AG04450 (cell line): Measurements from ENCODE around the gene RAPGEF1. TPM values are rescaled to one million over a fixed set of nuclear protein-coding genes. Genes with fewer than 3 reads are reported as not detected.

Experiments used
- CTCF ChIA-PET: fragments of 300-600, 350-600 bp; formaldehyde crosslinking; extraction: SDS; loops from one replicate; lab custom pipeline; 2022; ENCODE audit warnings: antibody characterized with exemption, inconsistent platforms; lab: Charles Lee
- POLR2A ChIA-PET: fragments of 350-600 bp; formaldehyde crosslinking; extraction: SDS; loops from one replicate; lab custom pipeline; 2021; ENCODE audit warnings: antibody characterized with exemption, inconsistent platforms; lab: Yijun Ruan, JAX
- DNase-seq: peaks from one replicate; pipeline ENCODE4 v3.0.0-alpha.2; 2011; ENCODE audit warnings: low read depth, low spot score
- H3K27ac ChIP-seq: one replicate; pipeline ENCODE4 v1.5.1; 2012; ENCODE audit warnings: low read depth, low read length, control low read depth
- H3K27me3 ChIP-seq: one replicate; pipeline ENCODE4 v1.6.0; 2012; ENCODE audit warnings: low read length; ENCODE audit not compliant: control insufficient read depth, insufficient read depth
- H3K4me3 ChIP-seq: 2 replicates; pipeline ENCODE4 v1.5.1; 2011; ENCODE audit warnings: mild to moderate bottlenecking, low read depth, low read length, control low read depth
- H3K9me3 ChIP-seq: 2 replicates; pipeline ENCODE4 v1.5.1; 2012; ENCODE audit warnings: low read length; ENCODE audit not compliant: control insufficient read depth, insufficient read depth
- CTCF ChIP-seq: IDR thresholded peaks from 2 replicates; pipeline ENCODE4 v1.5.1; 2011; ENCODE audit warnings: low read depth, low read length, control low read depth, inconsistent platforms
- polyA plus RNA-seq: library from polyadenylated mRNA; depleted of rRNA; stranded (reverse); fragments of >200 nt; gene quantifications from 2 replicates; pipeline ENCODE4 v1.2.3, GENCODE V29; 2011

RAPGEF1 gene
- polyA plus RNA-seq, 1 experiment = 27.6 TPM

DNA sequence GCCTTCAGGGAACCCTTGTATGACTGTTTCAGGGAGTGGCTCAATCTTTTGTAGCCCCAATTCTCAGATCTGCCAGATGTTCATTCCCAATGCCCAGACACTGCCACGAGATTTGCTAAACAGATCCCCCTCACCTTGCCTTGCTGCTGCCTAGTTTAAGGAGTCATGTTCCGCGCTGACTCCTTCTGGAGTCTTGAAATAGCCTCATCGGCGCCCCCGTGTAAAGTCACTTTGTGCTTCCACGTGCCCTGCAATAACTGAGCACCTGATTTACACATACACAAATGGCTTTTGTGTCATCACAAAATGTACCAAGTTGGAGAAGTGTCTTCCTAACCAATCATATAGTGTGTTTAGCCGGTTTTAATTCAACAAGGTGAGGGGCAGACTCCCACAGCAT lies 132.3 kb downstream of the RAPGEF1 start:
- CTCF ChIA-PET = interaction anchor here (2.0 kb wide), 1 partner anchor 133 kb away, joined by 10 read pairs; no protein-coding TSS in a partner anchor

DNA sequence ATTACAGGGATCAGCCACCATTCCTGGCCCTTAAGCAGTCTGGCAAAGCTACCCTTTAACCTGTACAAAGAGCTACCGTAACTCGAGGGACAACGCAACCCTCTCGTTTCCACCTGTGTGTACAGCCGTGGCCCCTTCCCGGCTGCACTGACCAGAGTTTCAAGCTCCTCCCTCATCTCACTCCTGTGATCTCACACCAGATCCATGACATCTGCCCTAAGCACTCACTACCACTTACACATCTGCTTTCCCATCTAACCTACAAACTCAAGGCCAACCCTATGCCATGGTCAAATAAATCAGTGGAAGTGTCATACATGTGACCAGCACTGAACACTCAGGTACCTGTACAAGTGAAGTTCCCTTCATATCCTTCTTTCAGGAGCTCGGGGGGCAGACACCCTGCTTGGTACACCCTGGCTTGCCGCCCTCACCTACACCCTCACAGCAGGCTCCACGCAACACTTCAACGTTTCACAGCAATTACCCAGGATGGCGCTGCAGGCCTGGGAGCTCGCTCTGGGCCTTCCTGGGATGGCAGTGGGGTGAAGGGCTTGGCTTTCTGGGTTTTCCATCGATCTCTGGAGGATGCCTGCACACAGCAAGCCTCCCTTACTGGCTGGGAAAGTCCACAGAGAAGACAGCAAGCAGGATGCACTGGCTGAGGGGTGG lies 132.8 kb downstream of the RAPGEF1 start:
- DNase-seq = no peak
- H3K4me3 ChIP-seq = no peak overlapping the region
- H3K27ac ChIP-seq = no peak overlapping the region
- CTCF ChIA-PET = interaction anchor here (1.1 to 2.0 kb wide), 3 partner anchors 134 to 662 kb away, joined by 3 to 10 read pairs (median 5); no protein-coding TSS in a partner anchor
- H3K9me3 ChIP-seq = peaks cover 2% of the 10 kb centered on the region; the same call in 1 of the 2 replicates
- no peaks in the 10 kb centered on the region for H3K27me3 ChIP-seq
- POLR2A ChIA-PET = interaction anchor here (0.7 kb wide), 1 partner anchor 29 kb away, joined by 4 read pairs; no protein-coding TSS in a partner anchor
- TF ChIP-seq CTCF = no peak

More for the DNA sequence above, 132.3 kb downstream of the RAPGEF1 start:
- peaks cover 2% of the 10 kb centered on the region; the same call in 1 of the 2 replicates for H3K9me3 ChIP-seq
- POLR2A ChIA-PET = interaction anchor here (0.7 kb wide), 1 partner anchor 28 kb away, joined by 3 read pairs; no protein-coding TSS in a partner anchor
- no peak overlapping the region for H3K4me3 ChIP-seq
- H3K27me3 ChIP-seq = no peaks in the 10 kb centered on the region
- no peak for DNase-seq
- H3K27ac ChIP-seq = peak overlapping the region; percentile 97
- TF ChIP-seq CTCF = no peak

DNA sequence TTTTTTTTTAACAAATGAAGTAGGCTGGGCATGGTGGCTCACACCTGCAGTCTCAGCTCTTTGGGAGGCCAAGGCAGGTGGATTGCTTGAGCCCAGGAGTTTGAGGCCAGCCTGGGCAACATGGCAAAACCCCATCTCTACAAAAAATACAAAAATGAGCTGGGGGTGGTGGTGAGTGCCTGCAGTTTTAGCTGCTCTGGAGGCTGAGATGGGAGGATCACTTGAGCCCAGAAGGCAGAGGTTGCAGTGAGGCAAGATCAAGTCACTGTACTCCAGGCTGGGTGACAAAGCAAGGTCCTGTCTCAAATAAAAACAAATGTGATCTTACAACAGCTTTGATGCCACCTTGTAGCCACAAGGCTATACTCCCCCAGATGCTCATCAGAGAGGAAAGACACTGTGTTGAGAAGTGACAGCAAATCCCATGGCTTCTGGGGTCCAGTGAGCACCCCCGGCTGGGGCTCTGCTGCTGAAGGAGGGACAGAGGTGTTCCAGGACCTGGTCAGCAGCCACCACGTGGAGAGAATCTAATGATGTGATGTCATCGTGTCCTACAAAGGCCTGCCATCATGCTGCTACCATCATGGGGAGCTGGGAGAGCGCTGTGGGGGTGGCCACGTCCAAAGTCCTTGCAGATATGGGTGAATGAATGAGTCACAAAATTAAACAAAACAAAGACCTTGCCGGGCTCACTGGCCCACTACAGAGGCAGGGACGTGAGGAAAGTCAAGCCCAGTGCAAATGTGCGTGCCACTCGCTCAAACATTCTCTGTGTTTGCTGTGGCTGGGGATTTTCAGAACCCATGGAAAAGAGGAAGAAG lies 133.9 kb downstream of the RAPGEF1 start:
- Histone ChIP-seq H3K4me3 (no peak overlapping the region), H3K9me3 (peaks cover 2% of the 10 kb centered on the region; the same call in 1 of the 2 replicates), H3K27ac (no peak overlapping the region), H3K27me3 (no peaks in the 10 kb centered on the region)
- no peak for DNase-seq
- CTCF ChIA-PET = interaction anchor here (0.7 to 2.0 kb wide), 4 partner anchors 135 to 663 kb away, joined by 3 to 10 read pairs (median 4); no protein-coding TSS in a partner anchor
- POLR2A ChIA-PET = interaction anchor here (0.5 to 0.7 kb wide), 2 partner anchors 30 to 126 kb away, joined by 3 to 4 read pairs; no protein-coding TSS in a partner anchor
- TF ChIP-seq CTCF = no peak

DNA sequence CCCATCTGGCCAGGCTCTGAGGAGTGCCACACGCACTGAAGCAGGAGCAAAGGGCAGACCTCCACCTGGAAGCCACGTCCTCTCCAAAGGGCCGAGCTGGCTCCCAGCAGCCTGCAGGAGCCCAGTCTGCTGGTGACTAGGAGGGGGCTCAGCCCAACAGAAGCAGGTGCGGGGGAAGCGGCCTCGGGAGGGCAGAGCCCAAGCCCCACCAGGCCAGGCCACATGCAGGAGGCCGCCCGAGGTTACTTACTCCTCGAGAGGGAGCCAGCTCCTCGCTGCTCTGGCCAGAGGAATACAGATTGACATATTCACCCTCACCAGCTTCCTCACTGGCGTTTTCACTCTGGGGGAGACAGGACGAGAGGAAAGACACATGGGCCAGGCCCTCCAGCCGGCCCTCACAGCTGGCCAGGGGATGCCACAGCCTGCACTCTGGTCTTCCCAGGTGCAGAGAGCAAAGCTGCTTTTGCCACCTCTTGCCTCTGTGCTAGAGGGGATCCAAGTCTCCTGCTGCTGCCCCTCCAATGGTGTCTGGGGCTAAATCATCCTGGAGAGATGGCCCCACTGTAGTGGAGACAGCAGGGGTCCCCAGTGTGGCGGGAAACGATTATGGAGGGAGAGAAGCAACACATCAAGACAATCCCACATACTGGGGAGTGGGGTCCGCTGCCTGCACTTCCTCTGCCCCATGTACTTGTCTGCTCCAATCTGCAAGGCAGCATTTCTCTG lies 136.0 kb downstream of the RAPGEF1 start:
- Histone ChIP-seq H3K27me3 (no peaks in the 10 kb centered on the region), H3K4me3 (no peak overlapping the region), H3K9me3 (peaks cover 2% of the 10 kb centered on the region; the same call in 1 of the 2 replicates), H3K27ac (no peak overlapping the region)
- TF ChIP-seq CTCF = no peak
- ChIA-PET POLR2A (no interaction called here), CTCF (interaction anchor here (0.6 to 1.1 kb wide), 2 partner anchors 137 to 1367 kb away, joined by 3 to 4 read pairs; no protein-coding TSS in a partner anchor)
- DNase-seq = no peak
